T-helper 1 cell treated with Interleukin-12 subunit alpha and Interleukin-12 subunit beta and Interleukin-4 antibody, amounts not matched to agents 30 μg/mL and 1 μg/mL, for 36 hours (primary cell): ENCODE data around the gene RBM19.

Experiments used
- H3K27ac Mint-ChIP-seq: one replicate; pipeline ENCODE4 v1.8.0; 2021; ENCODE audit warnings: mild to moderate bottlenecking, mixed read lengths
- H3K27me3 Mint-ChIP-seq: one replicate; pipeline ENCODE4 v1.8.0; 2021; ENCODE audit warnings: low read depth, mixed read lengths
- H3K36me3 Mint-ChIP-seq: one replicate; pipeline ENCODE4 v1.8.0; 2021; ENCODE audit warnings: low read depth, mixed read lengths
- H3K4me1 Mint-ChIP-seq: one replicate; pipeline ENCODE4 v1.8.0; 2021; ENCODE audit warnings: low read depth, mixed read lengths
- H3K4me3 Mint-ChIP-seq: one replicate; pipeline ENCODE4 v1.8.0; 2021; ENCODE audit warnings: mild to moderate bottlenecking, moderate library complexity, mixed read lengths
- H3K9me3 Mint-ChIP-seq: one replicate; pipeline ENCODE4 v1.8.0; 2021; ENCODE audit warnings: mixed read lengths

RBM19 gene

DNA sequence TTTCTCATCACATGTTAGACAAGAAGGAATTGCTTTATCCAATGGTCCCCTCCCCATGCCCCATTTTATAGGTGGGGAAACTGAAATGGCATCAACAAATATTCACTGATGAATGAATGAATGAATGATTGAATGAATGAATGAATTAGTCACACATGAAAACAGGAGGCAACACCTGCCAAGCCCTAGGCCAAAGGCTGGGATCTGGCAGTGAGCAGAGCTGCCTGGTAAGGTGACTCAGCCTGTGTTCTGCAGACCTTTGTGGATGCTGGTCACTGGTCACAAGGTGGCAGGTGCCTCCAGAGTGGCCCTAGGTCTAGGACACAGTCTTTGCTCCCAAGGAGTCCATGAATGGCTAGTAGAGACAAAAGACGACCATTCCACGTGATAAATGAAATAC, 188.4 kb downstream of the RBM19 start:
- Mint-ChIP-seq H3K9me3 (no peaks in the 10 kb centered on the region), H3K4me1 (no peaks in the 10 kb centered on the region), H3K36me3 (no peaks in the 10 kb centered on the region), H3K4me3 (no peak overlapping the region), H3K27me3 (peaks cover 4% of the 10 kb centered on the region), H3K27ac (no peak overlapping the region)

DNA sequence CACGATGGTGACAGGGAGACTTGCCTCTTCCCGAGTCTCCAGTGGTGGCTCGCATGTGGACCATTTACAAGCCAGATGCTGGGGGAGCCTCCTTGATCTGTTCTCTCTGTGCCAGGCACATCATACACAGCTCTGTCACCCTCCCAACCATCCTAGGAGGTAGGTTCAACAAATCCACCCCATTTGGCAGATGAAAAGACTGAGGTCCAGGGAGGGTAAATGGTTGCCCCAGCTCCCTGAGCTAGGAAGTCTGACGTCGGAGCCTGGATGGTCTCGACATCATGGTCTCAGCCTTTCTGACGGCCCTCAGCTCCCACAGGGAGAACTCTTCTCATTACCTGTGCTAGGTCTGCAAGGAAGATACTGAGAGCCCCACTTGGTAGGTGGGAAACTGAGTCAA, 189.6 kb downstream of the RBM19 start:
- H3K36me3 Mint-ChIP-seq, result no peaks in the 10 kb centered on the region
- H3K27me3 Mint-ChIP-seq, result peaks cover 4% of the 10 kb centered on the region
- no peaks in the 10 kb centered on the region for H3K9me3 Mint-ChIP-seq
- no peaks in the 10 kb centered on the region for H3K4me1 Mint-ChIP-seq
- no peak overlapping the region for H3K4me3 Mint-ChIP-seq
- H3K27ac Mint-ChIP-seq, result no peak overlapping the region

DNA sequence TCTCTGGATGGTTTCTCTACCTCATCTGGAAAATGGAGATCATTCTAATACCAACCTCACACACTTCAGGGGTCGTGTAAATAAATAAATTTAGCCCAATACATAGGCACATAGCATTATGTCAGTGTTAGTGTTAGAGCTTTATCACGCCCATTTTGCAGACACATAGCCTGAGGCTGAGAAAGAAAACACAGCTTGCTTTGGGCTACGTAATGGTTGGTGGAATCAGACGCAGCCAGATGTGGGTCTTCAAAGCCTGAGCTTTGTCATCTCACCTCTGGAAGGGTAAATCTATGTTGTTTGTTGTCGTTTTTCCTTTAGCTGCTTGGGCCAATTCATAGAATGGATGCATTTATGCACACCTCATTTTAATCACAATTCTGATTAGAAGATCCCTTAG, 191.6 kb downstream of the RBM19 start:
- Mint-ChIP-seq H3K27me3 (no peaks in the 10 kb centered on the region), H3K27ac (no peak overlapping the region)

DNA sequence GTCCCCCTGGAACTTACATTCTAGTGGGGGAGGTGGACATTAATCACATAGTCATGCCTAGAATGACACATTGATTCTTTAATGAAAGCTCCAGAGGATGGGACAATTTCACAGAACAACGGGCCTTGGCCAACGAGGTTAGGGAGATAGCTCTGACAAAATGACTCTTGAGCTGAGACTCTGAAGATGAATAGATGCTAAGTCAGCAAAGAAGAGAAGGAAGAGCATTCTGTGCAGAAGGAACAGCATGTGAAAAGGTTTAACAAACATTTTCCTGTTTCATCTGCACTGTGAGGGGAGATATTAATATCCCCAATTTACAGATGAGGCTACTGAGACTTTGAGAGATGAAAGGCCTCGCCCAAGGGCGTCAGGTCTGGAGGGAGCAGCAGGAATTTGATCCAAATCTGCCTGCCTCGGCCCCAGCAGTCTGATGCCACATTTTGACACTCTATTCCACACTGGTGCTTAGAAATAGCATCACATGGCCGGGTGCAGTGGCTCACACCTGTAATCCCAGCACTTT, 193.6 kb downstream of the RBM19 start:
- Mint-ChIP-seq H3K4me3 (no peak overlapping the region), H3K9me3 (no peaks in the 10 kb centered on the region), H3K4me1 (no peaks in the 10 kb centered on the region), H3K36me3 (no peaks in the 10 kb centered on the region), H3K27ac (no peak overlapping the region), H3K27me3 (peaks cover under 1% of the 10 kb centered on the region)

More for the DNA sequence above, 191.6 kb downstream of the RBM19 start:
- Mint-ChIP-seq H3K9me3 (no peaks in the 10 kb centered on the region), H3K4me3 (no peak overlapping the region), H3K4me1 (no peaks in the 10 kb centered on the region), H3K36me3 (no peaks in the 10 kb centered on the region)

- H3K36me3 Mint-ChIP-seq, result no peaks in the 10 kb centered on the region
- no peaks in the 10 kb centered on the region for H3K9me3 Mint-ChIP-seq
- H3K4me3 Mint-ChIP-seq, result no peak overlapping the region
Observed at GRCh38 chr12:113770389-113770865, 195.7 kb downstream of the RBM19 start.

DNA sequence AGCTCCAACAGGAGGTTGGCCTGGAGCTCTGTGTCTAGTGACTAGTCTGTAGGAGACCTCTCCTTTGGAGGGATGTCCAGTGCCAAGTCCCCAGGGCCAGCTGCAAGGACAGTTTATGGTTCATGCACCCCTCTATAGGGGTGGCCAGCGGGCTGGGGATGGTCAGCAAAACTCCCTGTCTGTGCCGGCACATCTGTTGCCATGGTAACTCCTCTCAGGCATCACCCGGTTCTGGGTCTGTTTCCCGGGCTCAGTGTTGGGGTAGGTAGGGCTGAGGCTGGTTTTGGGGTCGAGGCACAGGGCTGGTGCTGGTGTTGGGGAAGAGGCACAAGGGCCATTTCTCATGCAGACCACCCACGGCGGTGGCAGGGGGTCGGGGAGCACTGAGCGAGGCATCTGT, 196.8 kb downstream of the RBM19 start:
- Mint-ChIP-seq H3K4me1 (no peaks in the 10 kb centered on the region), H3K27me3 (peaks cover 3% of the 10 kb centered on the region), H3K4me3 (no peak overlapping the region), H3K9me3 (no peaks in the 10 kb centered on the region), H3K27ac (no peak overlapping the region), H3K36me3 (no peaks in the 10 kb centered on the region)

More at GRCh38 chr12:113770389-113770865, 195.7 kb downstream of the RBM19 start:
- Mint-ChIP-seq H3K27me3 (peaks cover 3% of the 10 kb centered on the region), H3K27ac (no peak overlapping the region), H3K4me1 (no peaks in the 10 kb centered on the region)

DNA sequence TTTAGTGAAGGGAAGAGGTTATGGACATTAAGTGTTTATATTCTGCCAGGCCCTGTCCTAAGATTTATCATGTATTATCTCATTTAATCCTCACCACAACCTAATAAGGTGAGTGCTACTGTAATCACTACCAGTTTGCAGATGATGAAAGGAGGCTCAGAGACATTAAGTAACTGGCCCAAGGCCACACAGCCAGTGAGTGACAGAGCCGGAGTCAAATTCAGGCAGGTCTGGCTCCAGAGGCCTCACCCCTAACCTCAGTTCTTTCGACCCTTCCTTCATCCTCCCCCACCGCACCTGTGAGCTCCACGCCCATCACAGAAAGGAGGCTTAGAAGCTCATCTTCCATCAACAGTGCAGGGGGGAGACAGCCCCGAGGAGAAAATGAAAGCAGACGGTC, 197.3 kb downstream of the RBM19 start:
- Mint-ChIP-seq H3K27me3 (peaks cover 3% of the 10 kb centered on the region), H3K27ac (no peak overlapping the region), H3K36me3 (no peaks in the 10 kb centered on the region), H3K4me1 (no peaks in the 10 kb centered on the region), H3K4me3 (no peak overlapping the region), H3K9me3 (no peaks in the 10 kb centered on the region)

- Mint-ChIP-seq H3K36me3 (no peaks in the 10 kb centered on the region), H3K4me1 (no peaks in the 10 kb centered on the region), H3K27me3 (peaks cover 3% of the 10 kb centered on the region), H3K27ac (no peak overlapping the region), H3K9me3 (no peaks in the 10 kb centered on the region), H3K4me3 (no peak overlapping the region)
Observed at GRCh38 chr12:113766879-113767878, 198.9 kb downstream of the RBM19 start.
